Karpas-422 (cell line): Measurements from ENCODE around the gene TRABD2A. TPM values are rescaled to one million over a fixed set of nuclear protein-coding genes. Genes with fewer than 3 reads are reported as not detected.

Source experiments
- DNase-seq: peaks from one replicate; pipeline ENCODE4 v3.0.0-alpha.2; 2015
- H2AFZ ChIP-seq: fragments of 200-600 bp; sonication (generic); 2 replicates; pipeline ENCODE4 v1.6.1; 2014; ENCODE audit warnings: antibody characterized with exemption, low read length, mixed read lengths
- H3K27ac ChIP-seq: fragments of 200-600 bp; sonication (generic); 2 replicates; pipeline ENCODE4 v1.5.1; 2014; ENCODE audit warnings: mild to moderate bottlenecking, low read length, moderate library complexity
- H3K27me3 ChIP-seq: fragments of 200-600 bp; sonication (generic); 2 replicates; pipeline ENCODE4 v1.6.1; 2014; ENCODE audit warnings: low read length, mixed read lengths
- H3K36me3 ChIP-seq: fragments of 200-600 bp; sonication (generic); 2 replicates; pipeline ENCODE4 v1.6.1; 2014; ENCODE audit warnings: low read length, mixed read lengths; ENCODE audit not compliant: insufficient read depth
- H3K4me1 ChIP-seq: fragments of 200-600 bp; sonication (generic); 2 replicates; pipeline ENCODE4 v1.6.1; 2014; ENCODE audit warnings: mild to moderate bottlenecking, low read length, mixed read lengths
- H3K4me2 ChIP-seq: fragments of 200-600 bp; sonication (generic); 2 replicates; pipeline ENCODE4 v1.6.1; 2014; ENCODE audit warnings: low read length, low read depth, mild to moderate bottlenecking; ENCODE audit not compliant: poor library complexity, severe bottlenecking
- H3K4me3 ChIP-seq: fragments of 200-600 bp; sonication (generic); 2 replicates; pipeline ENCODE4 v1.5.1; 2014; ENCODE audit warnings: mild to moderate bottlenecking, antibody characterized with exemption, low read length, mixed read lengths
- H3K79me2 ChIP-seq: fragments of 200-600 bp; sonication (generic); 2 replicates; pipeline ENCODE4 v1.6.1; 2014; ENCODE audit warnings: mild to moderate bottlenecking, low read length, mixed read lengths
- H3K9ac ChIP-seq: fragments of 200-600 bp; sonication (generic); 2 replicates; pipeline ENCODE4 v1.6.0; 2014; ENCODE audit warnings: low read length
- H3K9me2 ChIP-seq: fragments of 200-600 bp; sonication (generic), shearing (Covaris generic); replicated peaks from 2 replicates; pipeline ENCODE4 v1.6.0; 2014; ENCODE audit warnings: mild to moderate bottlenecking, low read length, moderate library complexity; ENCODE audit not compliant: insufficient read depth
- H3K9me3 ChIP-seq: fragments of 300-700, 200-600 bp; sonication (generic); 2 replicates; pipeline ENCODE4 v1.6.1; 2014; ENCODE audit warnings: low read length, mixed read lengths
- H4K20me1 ChIP-seq: fragments of 200-600 bp; sonication (generic); 2 replicates; pipeline ENCODE4 v1.6.1; 2014; ENCODE audit warnings: mild to moderate bottlenecking, antibody characterized with exemption, low read length, low read depth; ENCODE audit not compliant: insufficient read depth
- total RNA-seq: library from RNA; depleted of rRNA; stranded (reverse); fragments of >200 nt; shearing (Covaris generic); gene quantifications from 2 replicates; pipeline ENCODE4 v1.2.3, GENCODE V29; 2014; ENCODE audit warnings: low replicate concordance

TRABD2A gene
- total RNA-seq, 1 experiment from 2014 or later: 0.04 TPM

- Histone ChIP-seq H3K4me2 (no peak overlapping the region), H3K9me2 (no peaks in the 10 kb centered on the region), H3K27ac (no peak overlapping the region), H3K4me1 (no peaks in the 10 kb centered on the region), H3K9me3 (no peaks in the 10 kb centered on the region), H3K27me3 (no peaks in the 10 kb centered on the region), H3K9ac (no peak overlapping the region), H3K79me2 (no peaks in the 10 kb centered on the region), H3K4me3 (no peak overlapping the region), H2AFZ (no peak overlapping the region), H4K20me1 (no peaks in the 10 kb centered on the region), H3K36me3 (no peaks in the 10 kb centered on the region)
- DNase-seq: no peak
Measured at GRCh38 chr2:84801811-84802210, 79.1 kb downstream of the TRABD2A start.

- Histone ChIP-seq H2AFZ (no peak overlapping the region), H3K4me3 (no peak overlapping the region), H3K4me1 (no peaks in the 10 kb centered on the region), H3K9ac (no peak overlapping the region), H4K20me1 (no peaks in the 10 kb centered on the region), H3K79me2 (no peaks in the 10 kb centered on the region), H3K27ac (no peak overlapping the region), H3K36me3 (no peaks in the 10 kb centered on the region), H3K4me2 (no peak overlapping the region), H3K9me3 (no peaks in the 10 kb centered on the region), H3K9me2 (no peaks in the 10 kb centered on the region), H3K27me3 (no peaks in the 10 kb centered on the region)
- DNase-seq: no peak
Measured at GRCh38 chr2:84800194-84800805, 80.6 kb downstream of the TRABD2A start.

GRCh38 chr2:84799772-84800171, 81.1 kb downstream of the TRABD2A start:
- H3K9me3 ChIP-seq: no peaks in the 10 kb centered on the region
- no peaks in the 10 kb centered on the region for H3K36me3 ChIP-seq
- no peak for DNase-seq
- no peak overlapping the region for H3K4me2 ChIP-seq
- no peaks in the 10 kb centered on the region for H3K79me2 ChIP-seq
- no peaks in the 10 kb centered on the region for H3K4me1 ChIP-seq
- no peaks in the 10 kb centered on the region for H4K20me1 ChIP-seq
- no peak overlapping the region for H3K9ac ChIP-seq
- no peaks in the 10 kb centered on the region for H3K9me2 ChIP-seq
- H3K4me3 ChIP-seq: no peak overlapping the region
- H3K27ac ChIP-seq: no peak overlapping the region
- no peak overlapping the region for H2AFZ ChIP-seq
- H3K27me3 ChIP-seq: no peaks in the 10 kb centered on the region

GRCh38 chr2:84797271-84797670, 83.6 kb downstream of the TRABD2A start:
- Histone ChIP-seq H3K27ac (no peak overlapping the region), H3K9ac (no peak overlapping the region), H3K4me1 (no peaks in the 10 kb centered on the region), H3K79me2 (no peaks in the 10 kb centered on the region), H3K27me3 (no peaks in the 10 kb centered on the region), H2AFZ (no peak overlapping the region), H3K9me3 (no peaks in the 10 kb centered on the region), H3K4me2 (no peak overlapping the region), H3K36me3 (no peaks in the 10 kb centered on the region), H3K9me2 (no peaks in the 10 kb centered on the region), H4K20me1 (no peaks in the 10 kb centered on the region), H3K4me3 (no peak overlapping the region)
- no peak for DNase-seq

- no peak overlapping the region for H3K4me3 ChIP-seq
- H3K79me2 ChIP-seq: no peaks in the 10 kb centered on the region
- no peaks in the 10 kb centered on the region for H4K20me1 ChIP-seq
- H3K9ac ChIP-seq: no peak overlapping the region
- H3K27me3 ChIP-seq: no peaks in the 10 kb centered on the region
- no peak overlapping the region for H2AFZ ChIP-seq
- no peaks in the 10 kb centered on the region for H3K36me3 ChIP-seq
- H3K4me1 ChIP-seq: no peaks in the 10 kb centered on the region
- DNase-seq: no peak
- H3K27ac ChIP-seq: no peak overlapping the region
- no peak overlapping the region for H3K4me2 ChIP-seq
- no peaks in the 10 kb centered on the region for H3K9me2 ChIP-seq
- no peaks in the 10 kb centered on the region for H3K9me3 ChIP-seq
Measured at GRCh38 chr2:84796798-84797197, 84.1 kb downstream of the TRABD2A start.

- no peaks in the 10 kb centered on the region for H3K4me1 ChIP-seq
- no peaks in the 10 kb centered on the region for H3K9me2 ChIP-seq
- H3K36me3 ChIP-seq: no peaks in the 10 kb centered on the region
- no peak overlapping the region for H3K4me2 ChIP-seq
- no peak overlapping the region for H3K4me3 ChIP-seq
- DNase-seq: no peak
- H2AFZ ChIP-seq: no peak overlapping the region
- no peak overlapping the region for H3K27ac ChIP-seq
- H3K9ac ChIP-seq: no peak overlapping the region
- no peaks in the 10 kb centered on the region for H3K9me3 ChIP-seq
- no peaks in the 10 kb centered on the region for H3K79me2 ChIP-seq
- no peaks in the 10 kb centered on the region for H3K27me3 ChIP-seq
- no peaks in the 10 kb centered on the region for H4K20me1 ChIP-seq
Measured at GRCh38 chr2:84793641-84794040, 87.2 kb downstream of the TRABD2A start.

- H2AFZ ChIP-seq: no peak overlapping the region
- no peak overlapping the region for H3K9ac ChIP-seq
Measured at GRCh38 chr2:84792856-84793522, 87.9 kb downstream of the TRABD2A start.

GRCh38 chr2:84788498-84788897, 92.4 kb downstream of the TRABD2A start:
- Histone ChIP-seq H3K4me2 (no peak overlapping the region), H3K36me3 (no peaks in the 10 kb centered on the region), H3K9me3 (no peaks in the 10 kb centered on the region), H3K27me3 (no peaks in the 10 kb centered on the region), H3K4me1 (no peaks in the 10 kb centered on the region), H2AFZ (no peak overlapping the region), H3K4me3 (no peak overlapping the region), H3K27ac (no peak overlapping the region), H3K79me2 (no peaks in the 10 kb centered on the region), H3K9ac (no peak overlapping the region), H3K9me2 (no peaks in the 10 kb centered on the region), H4K20me1 (no peaks in the 10 kb centered on the region)
- DNase-seq: no peak

More at GRCh38 chr2:84792856-84793522, 87.9 kb downstream of the TRABD2A start:
- Histone ChIP-seq H3K4me3 (no peak overlapping the region), H3K4me2 (no peak overlapping the region), H3K9me2 (no peaks in the 10 kb centered on the region), H4K20me1 (no peaks in the 10 kb centered on the region), H3K36me3 (no peaks in the 10 kb centered on the region), H3K27ac (no peak overlapping the region), H3K79me2 (no peaks in the 10 kb centered on the region), H3K9me3 (no peaks in the 10 kb centered on the region), H3K4me1 (no peaks in the 10 kb centered on the region), H3K27me3 (no peaks in the 10 kb centered on the region)
- DNase-seq: no peak
